ENCODE measurements around the gene MYPOP. TPM values are rescaled to one million over a fixed set of nuclear protein-coding genes. Genes with fewer than 3 reads are reported as not detected.
A peak's percentile ranks its signal among the peaks of the same experiment; 100 is the strongest.
"Not testable (repeated sequence)": the region's sequence is repeated elsewhere in the genome, so short reads cannot be mapped to it uniquely, and the experiment has no call there.

MYPOP gene
- total RNA-seq, 2 donors from 2014 or later, result 7.4 to 7.6 TPM

- Mint-ChIP-seq H3K27ac (peak overlapping the region; percentile 73), H3K4me3 (peak overlapping the region; percentile 79), H3K9me3 (no peaks in the 10 kb centered on the region), H3K4me1 (peaks cover 21% of the 10 kb centered on the region), H3K36me3 (ENCODE audit: low read depth) (peaks cover 15% of the 10 kb centered on the region), H3K27me3 (peaks cover 7% of the 10 kb centered on the region)
- peak; percentile 25 for ATAC-seq (replicated peaks)
These were observed 19.5 kb downstream of the MYPOP start for GRCh38 chr19:45882652-45883585.

GRCh38 chr19:45881909-45882528 lies 20.4 kb downstream of the MYPOP start:
- H3K36me3 Mint-ChIP-seq (ENCODE audit: low read depth), result peaks cover 15% of the 10 kb centered on the region
- H3K27ac Mint-ChIP-seq, result no peak overlapping the region
- no peak for ATAC-seq (replicated peaks)
- no peaks in the 10 kb centered on the region for H3K9me3 Mint-ChIP-seq
- peaks cover 7% of the 10 kb centered on the region for H3K27me3 Mint-ChIP-seq
- H3K4me1 Mint-ChIP-seq, result peaks cover 24% of the 10 kb centered on the region
- H3K4me3 Mint-ChIP-seq, result peak overlapping the region; percentile 79

- no peak for ATAC-seq (replicated peaks)
- Mint-ChIP-seq H3K4me1 (peaks cover 26% of the 10 kb centered on the region), H3K27me3 (peaks cover 8% of the 10 kb centered on the region), H3K36me3 (ENCODE audit: low read depth) (peaks cover 13% of the 10 kb centered on the region), H3K27ac (peak overlapping the region; percentile 3), H3K4me3 (peak overlapping the region; percentile 17), H3K9me3 (no peaks in the 10 kb centered on the region)
These were observed 21.1 kb downstream of the MYPOP start for GRCh38 chr19:45881082-45881908.

GRCh38 chr19:45879971-45880370 lies 22.4 kb downstream of the MYPOP start:
- peaks cover 8% of the 10 kb centered on the region for H3K36me3 Mint-ChIP-seq (ENCODE audit: low read depth)
- H3K27ac Mint-ChIP-seq, result no peak overlapping the region
- no peak overlapping the region for H3K4me3 Mint-ChIP-seq
- H3K4me1 Mint-ChIP-seq, result peaks cover 31% of the 10 kb centered on the region
- no peak for ATAC-seq (replicated peaks)
- no peaks in the 10 kb centered on the region for H3K9me3 Mint-ChIP-seq
- H3K27me3 Mint-ChIP-seq, result peaks cover 12% of the 10 kb centered on the region

- Mint-ChIP-seq H3K9me3 (no peaks in the 10 kb centered on the region), H3K4me1 (peaks cover 31% of the 10 kb centered on the region), H3K4me3 (no peak overlapping the region), H3K27ac (no peak overlapping the region), H3K36me3 (ENCODE audit: low read depth) (peaks cover 8% of the 10 kb centered on the region), H3K27me3 (peaks cover 12% of the 10 kb centered on the region)
- no peak for ATAC-seq (replicated peaks)
These were observed 23.4 kb downstream of the MYPOP start for GRCh38 chr19:45879055-45879454.

- Mint-ChIP-seq H3K4me3 (peak overlapping the region; percentile 7), H3K27ac (peak overlapping the region; percentile 1), H3K27me3 (peaks cover 12% of the 10 kb centered on the region), H3K4me1 (peaks cover 27% of the 10 kb centered on the region), H3K36me3 (ENCODE audit: low read depth) (peaks cover 2% of the 10 kb centered on the region), H3K9me3 (no peaks in the 10 kb centered on the region)
- ATAC-seq (replicated peaks), result peak; percentile 82
These were observed 24.2 kb downstream of the MYPOP start for GRCh38 chr19:45878043-45878794.

GRCh38 chr19:45876411-45877197 lies 25.8 kb downstream of the MYPOP start:
- Mint-ChIP-seq H3K36me3 (ENCODE audit: low read depth) (no peaks in the 10 kb centered on the region), H3K27me3 (peaks cover 12% of the 10 kb centered on the region), H3K27ac (peak overlapping the region; percentile 79), H3K4me1 (peaks cover 22% of the 10 kb centered on the region), H3K9me3 (no peaks in the 10 kb centered on the region), H3K4me3 (peak overlapping the region; percentile 63)
- ATAC-seq (replicated peaks), result peak; percentile 38

GRCh38 chr19:45876161-45876410 lies 26.3 kb downstream of the MYPOP start:
- peak overlapping the region; percentile 63 for H3K4me3 Mint-ChIP-seq
- H3K27me3 Mint-ChIP-seq, result peaks cover 12% of the 10 kb centered on the region
- peaks cover 17% of the 10 kb centered on the region for H3K4me1 Mint-ChIP-seq
- no peaks in the 10 kb centered on the region for H3K9me3 Mint-ChIP-seq
- peak; percentile 79 for ATAC-seq (replicated peaks)
- no peaks in the 10 kb centered on the region for H3K36me3 Mint-ChIP-seq (ENCODE audit: low read depth)
- peak overlapping the region; percentile 79 for H3K27ac Mint-ChIP-seq

- Mint-ChIP-seq H3K27ac (no peak overlapping the region), H3K27me3 (peaks cover 8% of the 10 kb centered on the region), H3K36me3 (ENCODE audit: low read depth) (no peaks in the 10 kb centered on the region), H3K4me1 (peaks cover 16% of the 10 kb centered on the region), H3K9me3 (no peaks in the 10 kb centered on the region), H3K4me3 (no peak overlapping the region)
- ATAC-seq (replicated peaks), result no peak
These were observed 27.8 kb downstream of the MYPOP start for GRCh38 chr19:45874620-45874966.

GRCh38 chr19:45873219-45873772 lies 29.1 kb downstream of the MYPOP start:
- Mint-ChIP-seq H3K4me3 (no peak overlapping the region), H3K27me3 (peaks cover 5% of the 10 kb centered on the region), H3K36me3 (ENCODE audit: low read depth) (no peaks in the 10 kb centered on the region), H3K4me1 (peaks cover 12% of the 10 kb centered on the region), H3K9me3 (no peaks in the 10 kb centered on the region), H3K27ac (no peak overlapping the region)
- no peak for ATAC-seq (replicated peaks)

- no peaks in the 10 kb centered on the region for H3K9me3 Mint-ChIP-seq
- H3K36me3 Mint-ChIP-seq (ENCODE audit: low read depth), result no peaks in the 10 kb centered on the region
- H3K4me1 Mint-ChIP-seq, result peaks cover 7% of the 10 kb centered on the region
- H3K27me3 Mint-ChIP-seq, result peaks cover 5% of the 10 kb centered on the region
- H3K4me3 Mint-ChIP-seq, result no peak overlapping the region
- no peak for ATAC-seq (replicated peaks)
- H3K27ac Mint-ChIP-seq, result no peak overlapping the region
These were observed 30.1 kb downstream of the MYPOP start for GRCh38 chr19:45872095-45872919.

- peaks cover under 1% of the 10 kb centered on the region for H3K4me1 Mint-ChIP-seq
- no peaks in the 10 kb centered on the region for H3K27me3 Mint-ChIP-seq
- no peak overlapping the region for H3K4me3 Mint-ChIP-seq
- no peak for ATAC-seq (replicated peaks)
- no peaks in the 10 kb centered on the region for H3K36me3 Mint-ChIP-seq (ENCODE audit: low read depth)
- no peak overlapping the region for H3K27ac Mint-ChIP-seq
- H3K9me3 Mint-ChIP-seq, result no peaks in the 10 kb centered on the region
These were observed 31.6 kb downstream of the MYPOP start for GRCh38 chr19:45870798-45871197.

- not testable (repeated sequence) for H3K36me3 Mint-ChIP-seq (ENCODE audit: low read depth); H3K9me3 Mint-ChIP-seq
These were observed 35.2 kb downstream of the MYPOP start for GRCh38 chr19:45867241-45867640.

More at GRCh38 chr19:45867241-45867640, 35.2 kb downstream of the MYPOP start:
- not testable (repeated sequence) for ATAC-seq (replicated peaks); H3K4me1 Mint-ChIP-seq; H3K27me3 Mint-ChIP-seq; H3K4me3 Mint-ChIP-seq; H3K27ac Mint-ChIP-seq

All from activated T-helper 17 cell treated with anti-CD3 and anti-CD28 coated beads, Interleukin-2, amount 50 U/mL, for 72 hours (primary cell).